CD14-positive monocyte (primary cell): Measurements from ENCODE around the gene SYNPO2. TPM values are rescaled to one million over a fixed set of nuclear protein-coding genes. Genes with fewer than 3 reads are reported as not detected.

Experiments used
- DNase-seq, 3 donors: peaks; one replicate each; pipeline ENCODE4 v3.0.0-alpha.2; 2011 to 2022
- H2AFZ ChIP-seq: 2 replicates; pipeline ENCODE4 v1.6.0; 2012; ENCODE audit warnings: mild to moderate bottlenecking, low read depth, low read length, inconsistent platforms; ENCODE audit not compliant: insufficient read depth, poor library complexity, severe bottlenecking
- H3K27ac ChIP-seq, 2 donors: 1 replicate in 1 of 2; 2 replicates in 1 of 2; pipeline ENCODE4 v1.5.1; 2012 to 2013; ENCODE audit warnings: low read length in 2 of 2, control low read depth in 1 of 2, inconsistent platforms in 1 of 2, low read depth in 1 of 2, mild to moderate bottlenecking in 1 of 2
- H3K27me3 ChIP-seq, 2 donors: one replicate each; pipeline versions ENCODE4 v1.6.0 to v1.6.1; 2011 to 2013; ENCODE audit warnings: low read length in 2 of 2; ENCODE audit not compliant: control insufficient read depth in 2 of 2, insufficient read depth in 2 of 2
- H3K36me3 ChIP-seq, 2 donors: replicated peaks in 1 of 2; 1 replicate in 1 of 2; 2 replicates in 1 of 2; pipeline versions ENCODE4 v1.5.1 to v1.6.1; 2012 to 2013; ENCODE audit warnings: low read length in 2 of 2, control low read depth in 1 of 2, inconsistent platforms in 1 of 2, mild to moderate bottlenecking in 1 of 2; ENCODE audit not compliant: insufficient read depth in 2 of 2, control insufficient read depth in 1 of 2
- H3K4me1 ChIP-seq, 2 donors: 1 replicate in 1 of 2; 2 replicates in 1 of 2; pipeline versions ENCODE4 v1.5.1 to v1.6.1; 2012 to 2013; ENCODE audit warnings: low read length in 2 of 2, control low read depth in 1 of 2, inconsistent platforms in 1 of 2, mild to moderate bottlenecking in 1 of 2, moderate library complexity in 1 of 2; ENCODE audit not compliant: insufficient read depth in 2 of 2, control insufficient read depth in 1 of 2
- H3K4me2 ChIP-seq: replicated peaks from 2 replicates; pipeline ENCODE3; 2012; ENCODE audit warnings: low read length, moderate library complexity, mild to moderate bottlenecking; ENCODE audit not compliant: poor library complexity, severe bottlenecking; ENCODE audit errors: extremely low read depth
- H3K4me3 ChIP-seq, 3 experiments: fragments of 200-600 bp in 1 of 3; sonication (generic) in 1 of 3; replicated peaks in 1 of 3; 1 replicate in 2 of 3; 2 replicates in 1 of 3; pipeline ENCODE4 v1.5.1; 2011 to 2013; ENCODE audit warnings: low read length in 3 of 3, mild to moderate bottlenecking in 3 of 3, control low read depth in 2 of 3, low read depth in 2 of 3, inconsistent platforms in 1 of 3, moderate library complexity in 1 of 3
- H3K79me2 ChIP-seq: 2 replicates; pipeline ENCODE4 v1.6.0; 2012; ENCODE audit warnings: mild to moderate bottlenecking, control low read depth, inconsistent platforms, low read length, moderate library complexity; ENCODE audit not compliant: insufficient read depth
- H3K9ac ChIP-seq: 2 replicates; pipeline ENCODE4 v1.6.0; 2017; ENCODE audit warnings: low read length, mild to moderate bottlenecking; ENCODE audit not compliant: insufficient read depth, poor library complexity, severe bottlenecking
- H3K9me3 ChIP-seq, 2 donors: replicated peaks in 1 of 2; 1 replicate in 1 of 2; 2 replicates in 1 of 2; pipeline versions ENCODE4 v1.5.1 to v1.6.1; 2012 to 2013; ENCODE audit warnings: low read length in 2 of 2, control low read depth in 1 of 2; ENCODE audit not compliant: control insufficient read depth in 1 of 2, insufficient read depth in 1 of 2
- H4K20me1 ChIP-seq: 2 replicates; pipeline ENCODE4 v1.6.0; 2012; ENCODE audit warnings: mild to moderate bottlenecking, low read length, control low read depth, moderate library complexity; ENCODE audit not compliant: insufficient read depth
- H3K27ac Mint-ChIP-seq, 7 donors: one replicate each; pipeline ENCODE4 v1.8.0; 2020; ENCODE audit warnings: mild to moderate bottlenecking in 7 of 7, mixed read lengths in 7 of 7, moderate library complexity in 6 of 7, inconsistent platforms in 2 of 7
- H3K27me3 Mint-ChIP-seq, 3 donors: one replicate each; pipeline ENCODE4 v1.8.0; 2021 to 2022; ENCODE audit warnings: low read depth in 3 of 3, mild to moderate bottlenecking in 3 of 3, mixed read lengths in 3 of 3, moderate library complexity in 3 of 3, inconsistent platforms in 1 of 3
- H3K36me3 Mint-ChIP-seq, 2 donors: one replicate each; pipeline ENCODE4 v1.8.0; 2020; ENCODE audit warnings: mixed read lengths in 2 of 2, inconsistent platforms in 1 of 2, mild to moderate bottlenecking in 1 of 2
- H3K4me1 Mint-ChIP-seq: one replicate; pipeline ENCODE4 v1.8.0; 2020; ENCODE audit warnings: mild to moderate bottlenecking, mixed read lengths
- H3K4me3 Mint-ChIP-seq, 2 donors: one replicate each; pipeline ENCODE4 v1.8.0; 2020; ENCODE audit warnings: mild to moderate bottlenecking in 2 of 2, mixed read lengths in 2 of 2, moderate library complexity in 1 of 2
- H3K9me3 Mint-ChIP-seq, 7 donors: one replicate each; pipeline ENCODE4 v1.8.0; 2020 to 2022; ENCODE audit warnings: mixed read lengths in 7 of 7, mild to moderate bottlenecking in 6 of 7, moderate library complexity in 6 of 7, inconsistent platforms in 2 of 7
- CTCF ChIP-seq: fragments of 200-600 bp; IDR thresholded peaks from one replicate; pipeline ENCODE4 v1.8.0; 2022; ENCODE audit warnings: antibody characterized with exemption, mild to moderate bottlenecking
- WGBS: methylation state at CpG from one replicate; pipeline ENCODE4 v1.1.5; 2013; ENCODE audit warnings: missing lambda C conversion rate; ENCODE audit not compliant: insufficient coverage; 5-methylcytosine and 5-hydroxymethylcytosine counted together
- intact Hi-C, 2 donors: fragments of 100-400 bp; cut with micrococcal nuclease; formaldehyde crosslinking; loops; one replicate each; pipeline versions ENCODE4 v1.15.0 to v1.15.1; 2023
- polyA plus RNA-seq, 3 donors: library from polyadenylated mRNA; depleted of rRNA in 1 of 3; unstranded in 2 of 3; stranded (reverse) in 1 of 3; fragments of 300-500 nt in 2 of 3; fragments of >200 nt in 1 of 3; fragmentation: Illumina TruSeq in 2 of 3; gene quantifications; 1 replicate in 2 of 3; 2 replicates in 1 of 3; pipeline ENCODE4 v1.2.3, GENCODE V29; 2012 to 2021

SYNPO2 gene
- polyA plus RNA-seq, 3 donors: 0.04 TPM; not detected in 2

GRCh38 chr4:118867311-118868067 is 21.2 kb upstream of the SYNPO2 start:
- no peak overlapping the region for H3K4me3 Mint-ChIP-seq
- intact Hi-C loops: no loop called here
- WGBS: no CpG with 5 or more reads among the region's 3 CpGs
- Histone ChIP-seq H3K4me3 (no peak overlapping the region), H3K9me3 (no peaks in the 10 kb centered on the region), H3K4me1 (peaks cover 0 to 11% of the 10 kb centered on the region in 2 donors), H3K4me2 (no peak overlapping the region), H3K36me3 (no peaks in the 10 kb centered on the region), H3K9ac (no peak overlapping the region), H4K20me1 (no peaks in the 10 kb centered on the region), H3K27me3 (no peaks in the 10 kb centered on the region), H2AFZ (no peak overlapping the region), H3K27ac (no peak overlapping the region), H3K79me2 (no peaks in the 10 kb centered on the region)
- peaks cover 11% of the 10 kb centered on the region for H3K4me1 Mint-ChIP-seq
- peaks cover 0 to 6% (median 0%) of the 10 kb centered on the region in 7 donors for H3K9me3 Mint-ChIP-seq
- DNase-seq: no peak
- H3K36me3 Mint-ChIP-seq: no peaks in the 10 kb centered on the region
- no peaks in the 10 kb centered on the region for H3K27me3 Mint-ChIP-seq
- H3K27ac Mint-ChIP-seq: peak overlapping the region in 1 of 7 donors; percentile 12
- TF ChIP-seq CTCF: no peak

GRCh38 chr4:118869808-118870342 is 18.8 kb upstream of the SYNPO2 start:
- Histone ChIP-seq H3K79me2 (no peaks in the 10 kb centered on the region), H3K27ac (no peak overlapping the region), H3K36me3 (no peaks in the 10 kb centered on the region), H2AFZ (no peak overlapping the region), H3K27me3 (no peaks in the 10 kb centered on the region), H3K4me1 (peaks cover 0 to 11% of the 10 kb centered on the region in 2 donors), H3K9ac (no peak overlapping the region), H3K4me2 (no peak overlapping the region), H4K20me1 (no peaks in the 10 kb centered on the region), H3K4me3 (no peak overlapping the region), H3K9me3 (no peaks in the 10 kb centered on the region)
- whole genome bisulfite sequencing: no CpG with 5 or more reads among the region's 2 CpGs
- no peak for DNase-seq
- TF ChIP-seq CTCF: no peak
- Mint-ChIP-seq H3K4me3 (no peak overlapping the region), H3K9me3 (peaks cover 0 to 6% (median 0%) of the 10 kb centered on the region in 7 donors), H3K27ac (no peak overlapping the region), H3K4me1 (peaks cover 11% of the 10 kb centered on the region), H3K27me3 (peaks cover 0 to 4% (median 1%) of the 10 kb centered on the region in 3 donors), H3K36me3 (no peaks in the 10 kb centered on the region)
- intact Hi-C loops: no loop called here
